ENCODE measurements around the gene KANSL2. TPM values are rescaled to one million over a fixed set of nuclear protein-coding genes. Genes with fewer than 3 reads are reported as not detected.

Gene KANSL2
- total RNA-seq, 1 experiment from 2014 or later = 59.7 TPM

GRCh38 chr12:48695859-48696258 is 13.8 kb upstream of the KANSL2 start:
- ChIA-PET POLR2A (no interaction called here), CTCF (no interaction called here)
- Mint-ChIP-seq H3K9me3 (ENCODE audit: unreplicated experiment) (no peaks in the 10 kb centered on the region), H3K4me1 (ENCODE audit: low read depth, unreplicated experiment) (no peaks in the 10 kb centered on the region), H3K36me3 (ENCODE audit: insufficient read depth, unreplicated experiment) (peaks cover 99% of the 10 kb centered on the region), H3K4me3 (ENCODE audit: unreplicated experiment) (no peak overlapping the region), H3K27ac (ENCODE audit: unreplicated experiment) (no peak overlapping the region), H3K27me3 (ENCODE audit: insufficient read depth, unreplicated experiment) (no peaks in the 10 kb centered on the region)
- TF ChIP-seq CTCF (IDR thresholded peaks at IDR 0.05; ENCODE audit: insufficient read depth in 1 of 2, low read depth in 1 of 2, low read length in 1 of 2, severe bottlenecking in 1 of 2, unreplicated experiment in 1 of 2) = no peak
- intact Hi-C loops (cut with micrococcal nuclease; ENCODE audit: unreplicated experiment) = no loop called here
- DNase-seq = no peak
- no TSS peak for BruUV-seq (replicated peaks)
- Histone ChIP-seq H3K4me1 (no peaks in the 10 kb centered on the region), H3K36me3 (ENCODE audit: control insufficient read depth, insufficient read depth, low read length) (peaks cover 11% of the 10 kb centered on the region), H3K4me3 (ENCODE audit: low read depth, low read length) (no peak overlapping the region), H3K27me3 (replicated peaks; ENCODE audit: control insufficient read depth, insufficient read depth, low read length) (no peaks in the 10 kb centered on the region), H3K9me3 (no peaks in the 10 kb centered on the region)

GRCh38 chr12:48694038-48694437 is 12.0 kb upstream of the KANSL2 start:
- Histone ChIP-seq H3K4me1 (no peaks in the 10 kb centered on the region), H3K4me3 (ENCODE audit: low read depth, low read length) (no peak overlapping the region), H3K27me3 (replicated peaks; ENCODE audit: control insufficient read depth, insufficient read depth, low read length) (no peaks in the 10 kb centered on the region), H3K36me3 (ENCODE audit: control insufficient read depth, insufficient read depth, low read length) (peaks cover 11% of the 10 kb centered on the region), H3K9me3 (no peaks in the 10 kb centered on the region)
- no peaks in the 10 kb centered on the region for H3K4me1 Mint-ChIP-seq (ENCODE audit: low read depth, unreplicated experiment)
- H3K27ac Mint-ChIP-seq (ENCODE audit: unreplicated experiment) = no peak overlapping the region
- H3K9me3 Mint-ChIP-seq (ENCODE audit: unreplicated experiment) = no peaks in the 10 kb centered on the region
- BruUV-seq (replicated peaks) = no TSS peak
- ChIA-PET POLR2A (no interaction called here), CTCF (no interaction called here)
- no peak for DNase-seq
- intact Hi-C loops (cut with micrococcal nuclease; ENCODE audit: unreplicated experiment) = no loop called here
- H3K4me3 Mint-ChIP-seq (ENCODE audit: unreplicated experiment) = no peak overlapping the region
- no peaks in the 10 kb centered on the region for H3K27me3 Mint-ChIP-seq (ENCODE audit: insufficient read depth, unreplicated experiment)
- no peak for TF ChIP-seq CTCF (IDR thresholded peaks at IDR 0.05; ENCODE audit: insufficient read depth in 1 of 2, low read depth in 1 of 2, low read length in 1 of 2, severe bottlenecking in 1 of 2, unreplicated experiment in 1 of 2)
- peaks cover 84% of the 10 kb centered on the region for H3K36me3 Mint-ChIP-seq (ENCODE audit: insufficient read depth, unreplicated experiment)

- ChIA-PET POLR2A (no interaction called here), CTCF (no interaction called here)
- Histone ChIP-seq H3K27me3 (replicated peaks; ENCODE audit: control insufficient read depth, insufficient read depth, low read length) (no peaks in the 10 kb centered on the region), H3K9me3 (no peaks in the 10 kb centered on the region), H3K36me3 (ENCODE audit: control insufficient read depth, insufficient read depth, low read length) (peaks cover 11% of the 10 kb centered on the region), H3K4me3 (ENCODE audit: low read depth, low read length) (no peak overlapping the region), H3K4me1 (no peaks in the 10 kb centered on the region)
- TF ChIP-seq CTCF (IDR thresholded peaks at IDR 0.05; ENCODE audit: insufficient read depth in 1 of 2, low read depth in 1 of 2, low read length in 1 of 2, severe bottlenecking in 1 of 2, unreplicated experiment in 1 of 2) = no peak
- BruUV-seq (replicated peaks) = no TSS peak
- H3K36me3 Mint-ChIP-seq (ENCODE audit: insufficient read depth, unreplicated experiment) = peaks cover 84% of the 10 kb centered on the region
- no peaks in the 10 kb centered on the region for H3K27me3 Mint-ChIP-seq (ENCODE audit: insufficient read depth, unreplicated experiment)
- H3K9me3 Mint-ChIP-seq (ENCODE audit: unreplicated experiment) = no peaks in the 10 kb centered on the region
- H3K27ac Mint-ChIP-seq (ENCODE audit: unreplicated experiment) = no peak overlapping the region
- no peaks in the 10 kb centered on the region for H3K4me1 Mint-ChIP-seq (ENCODE audit: low read depth, unreplicated experiment)
- no peak overlapping the region for H3K4me3 Mint-ChIP-seq (ENCODE audit: unreplicated experiment)
- DNase-seq = no peak
- intact Hi-C loops (cut with micrococcal nuclease; ENCODE audit: unreplicated experiment) = no loop called here
Observed at GRCh38 chr12:48693572-48693971, 11.5 kb upstream of the KANSL2 start.
